HepG2 (cell line): Measurements from ENCODE around the gene NACC2.

Experiments
- CTCF ChIP-seq: sonication (generic); formaldehyde crosslinking; IDR thresholded peaks from 2 replicates; pipeline ENCODE4 v1.5.0; 2020; ENCODE audit warnings: mild to moderate bottlenecking, missing genetic modification reagents, moderate library complexity
- ETV5 ChIP-seq: IDR thresholded peaks from 2 replicates; pipeline ENCODE4 v1.6.1; 2018; ENCODE audit warnings: missing biosample characterization, missing genetic modification reagents, inconsistent platforms, borderline replicate concordance
- HDAC6 ChIP-seq: fragments of 200-600 bp; sonication (generic); IDR thresholded peaks from 2 replicates; pipeline ENCODE4 v1.7.0; 2017; ENCODE audit warnings: mild to moderate bottlenecking, antibody characterized with exemption, low read length, low read depth
- MAFF ChIP-seq: IDR thresholded peaks from 2 replicates; pipeline ENCODE4 v1.6.1; 2011; ENCODE audit warnings: low read depth, low read length, improper control_type of control experiment
- MED1 ChIP-seq: sonication (generic); formaldehyde crosslinking; IDR thresholded peaks from 2 replicates; pipeline ENCODE4 v1.4.0; 2020; ENCODE audit warnings: missing genetic modification reagents
- MIXL1 ChIP-seq: IDR thresholded peaks from 2 replicates; pipeline ENCODE4 v1.6.1; 2016
- POLR2A ChIP-seq, 2 experiments: IDR thresholded peaks; 2 replicates each; pipeline ENCODE4 v1.6.1; 2011; ENCODE audit warnings: low read depth in 2 of 2, low read length in 2 of 2, mild to moderate bottlenecking in 1 of 2, moderate library complexity in 1 of 2; ENCODE audit not compliant: insufficient read depth in 1 of 2
- POLR2AphosphoS5 ChIP-seq: IDR thresholded peaks from 2 replicates; pipeline ENCODE4 v1.6.1; 2012; ENCODE audit warnings: low read depth, low read length
- STAG1 ChIP-seq: sonication (generic); formaldehyde crosslinking; IDR thresholded peaks from 2 replicates; pipeline ENCODE4 v1.4.0; 2020; ENCODE audit warnings: missing genetic modification reagents
- TAF15 ChIP-seq: fragments of 200-400 bp; formaldehyde crosslinking; IDR thresholded peaks from one replicate; pipeline ENCODE4 v1.6.1; 2018; ENCODE audit warnings: mild to moderate bottlenecking, low read depth, low read length; ENCODE audit not compliant: poor library complexity, severe bottlenecking
- USF2 ChIP-seq, 2 experiments: sonication (generic) in 1 of 2; formaldehyde crosslinking in 1 of 2; IDR thresholded peaks; 2 replicates each; pipeline versions ENCODE4 v1.5.1 to v1.6.1; 2011 to 2020; ENCODE audit warnings: borderline replicate concordance in 1 of 2, low read depth in 1 of 2, low read length in 1 of 2, mild to moderate bottlenecking in 1 of 2, missing genetic modification reagents in 1 of 2, moderate library complexity in 1 of 2
- ZNF24 ChIP-seq: fragments of 450-650 bp; IDR thresholded peaks from 2 replicates; pipeline ENCODE4 v1.6.1; 2017; ENCODE audit warnings: antibody characterized with exemption, mild to moderate bottlenecking
- ZNF343 ChIP-seq: sonication (generic); formaldehyde crosslinking; IDR thresholded peaks from 2 replicates; pipeline ENCODE4 v1.4.0; 2020; ENCODE audit warnings: mild to moderate bottlenecking, missing genetic modification reagents
- ZZZ3 ChIP-seq: sonication (generic); formaldehyde crosslinking; IDR thresholded peaks from 2 replicates; pipeline ENCODE4 v1.4.0; 2020; ENCODE audit warnings: missing genetic modification reagents, mild to moderate bottlenecking, borderline replicate concordance

- TF ChIP-seq STAG1 (CRISPR knock-in tag) (no peak), MED1 (no peak), ETV5 (CRISPR knock-in tag) (no peak), ZZZ3 (no peak), MAFF (no peak), MIXL1 (no peak), POLR2AphosphoS5 (no peak), CTCF (CRISPR knock-in tag) (no peak), ZNF343 (CRISPR knock-in tag) (no peak), USF2 (IDR thresholded peaks at IDR 0.05; ENCODE audit: low read depth, low read length) (no peak), USF2 (CRISPR knock-in tag; IDR thresholded peaks at IDR 0.05; ENCODE audit: borderline replicate concordance) (no peak), ZNF24 (no peak), HDAC6 (no peak), TAF15 (no peak), POLR2A (IDR thresholded peaks at IDR 0.05; ENCODE audit: insufficient read depth in 1 of 2, low read depth in 2 of 2, low read length in 2 of 2) (no peak)
Observed at GRCh38 chr9:136098210-136098609, 3.1 kb upstream of the NACC2 start.
